Mesendoderm (in vitro differentiated cells): ENCODE results near the gene RPS18.

Experiments
- DNase-seq: peaks from one replicate; pipeline ENCODE4 v3.0.0; 2013
- H2AK5ac ChIP-seq: 2 replicates; pipeline ENCODE4 v1.6.1; 2013; ENCODE audit warnings: low read length, inconsistent platforms
- H2BK120ac ChIP-seq: 2 replicates; pipeline ENCODE4 v1.6.1; 2013; ENCODE audit warnings: low read depth, mild to moderate bottlenecking, low read length, moderate library complexity, mixed read lengths
- H2BK15ac ChIP-seq: replicated peaks from 2 replicates; pipeline ENCODE4 v1.6.1; 2013; ENCODE audit warnings: low read depth, mild to moderate bottlenecking, moderate library complexity
- H2BK5ac ChIP-seq: 2 replicates; pipeline ENCODE4 v1.6.1; 2013; ENCODE audit warnings: low read length, inconsistent platforms
- H3K18ac ChIP-seq: 2 replicates; pipeline ENCODE4 v1.6.1; 2013; ENCODE audit warnings: mild to moderate bottlenecking, low read length, mixed read lengths
- H3K23ac ChIP-seq: one replicate; pipeline ENCODE4 v1.6.1; 2013; ENCODE audit warnings: low read length
- H3K27ac ChIP-seq: 2 replicates; pipeline ENCODE4 v1.5.1; 2013; ENCODE audit warnings: low read depth, mild to moderate bottlenecking, inconsistent platforms, low read length, moderate library complexity
- H3K27me3 ChIP-seq: 2 replicates; pipeline ENCODE4 v1.6.1; 2013; ENCODE audit warnings: low read length, control low read depth, mild to moderate bottlenecking, inconsistent platforms; ENCODE audit not compliant: insufficient read depth, poor library complexity
- H3K36me3 ChIP-seq: 2 replicates; pipeline ENCODE4 v1.6.1; 2013; ENCODE audit warnings: low read length, inconsistent platforms; ENCODE audit not compliant: control insufficient read depth, insufficient read depth
- H3K4ac ChIP-seq: one replicate; pipeline ENCODE4 v1.6.1; 2013; ENCODE audit warnings: low read depth, mild to moderate bottlenecking, low read length, moderate library complexity
- H3K4me1 ChIP-seq: 2 replicates; pipeline ENCODE4 v1.6.1; 2013; ENCODE audit warnings: low read depth, low read length, inconsistent platforms; ENCODE audit not compliant: control insufficient read depth
- H3K4me2 ChIP-seq: 2 replicates; pipeline ENCODE4 v1.6.1; 2013; ENCODE audit warnings: low read length
- H3K4me3 ChIP-seq: 2 replicates; pipeline ENCODE4 v1.5.1; 2013; ENCODE audit warnings: mild to moderate bottlenecking, low read length
- H3K56ac ChIP-seq: one replicate; pipeline ENCODE4 v1.6.1; 2013; ENCODE audit warnings: low read length
- H3K79me1 ChIP-seq: 2 replicates; pipeline ENCODE4 v1.6.1; 2013; ENCODE audit warnings: low read length, inconsistent platforms
- H3K79me2 ChIP-seq: 2 replicates; pipeline ENCODE4 v1.6.1; 2013; ENCODE audit warnings: mild to moderate bottlenecking, low read length; ENCODE audit not compliant: control insufficient read depth, insufficient read depth
- H3K9ac ChIP-seq: 2 replicates; pipeline ENCODE4 v1.6.1; 2013; ENCODE audit warnings: low read length, inconsistent platforms
- H4K5ac ChIP-seq: one replicate; pipeline ENCODE4 v1.6.1; 2013; ENCODE audit warnings: low read length
- H4K8ac ChIP-seq: one replicate; pipeline ENCODE4 v1.6.1; 2013; ENCODE audit warnings: low read depth, mild to moderate bottlenecking, control low read depth, low read length, moderate library complexity
- WGBS: extraction: QIAGEN DNeasy Blood & Tissue Kit; methylation state at CpG from one replicate; pipeline ENCODE4 v1.1.7; 2013; ENCODE audit warnings: low lambda C conversion rate, missing lambda C conversion rate; ENCODE audit not compliant: insufficient coverage; ENCODE audit errors: extremely low coverage; 5-methylcytosine and 5-hydroxymethylcytosine counted together

Gene RPS18

DNA sequence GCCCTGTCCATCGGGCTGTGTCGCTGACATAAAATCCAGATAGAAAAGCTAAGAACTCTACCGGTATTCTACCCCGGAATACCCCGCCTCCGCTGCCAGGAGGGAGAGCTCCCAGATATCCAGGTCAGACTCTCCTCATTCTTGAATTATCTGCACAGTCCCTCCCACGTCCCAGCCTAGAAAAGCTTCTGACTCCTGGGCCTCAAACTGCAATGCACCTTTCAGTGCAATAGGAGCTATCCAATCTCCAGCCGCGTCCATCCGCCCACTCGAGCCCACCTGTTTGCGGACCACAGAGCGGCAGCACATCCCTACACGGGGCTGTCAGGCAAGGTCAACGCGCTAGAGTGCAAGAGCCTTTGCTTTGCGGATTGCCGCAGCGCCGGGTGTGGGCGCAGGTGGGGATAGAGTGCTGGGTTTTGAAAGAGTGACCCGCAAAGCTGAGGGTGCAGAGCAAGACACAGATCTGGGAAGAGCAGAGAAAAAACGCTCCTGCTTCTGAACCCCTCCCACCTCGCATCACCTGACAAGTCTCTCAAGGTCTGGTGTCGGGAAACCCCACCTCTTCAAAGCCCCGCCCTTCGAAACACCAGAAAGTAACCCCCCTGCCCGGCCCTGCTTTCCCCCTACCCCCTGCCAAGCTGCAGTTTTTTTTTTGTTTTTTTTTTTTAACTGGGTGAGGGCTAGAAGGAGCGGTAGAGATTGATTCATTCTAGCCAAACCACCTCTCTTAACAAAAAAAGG, 40.7 kb downstream of the RPS18 start:
- Histone ChIP-seq H3K9ac (peak overlapping the region; percentile 62), H2BK15ac (no peak overlapping the region), H3K23ac (no peak overlapping the region), H3K27me3 (no peaks in the 10 kb centered on the region), H4K5ac (no peak overlapping the region), H3K56ac (peak overlapping the region; percentile 91), H3K4me3 (peak overlapping the region; percentile 32), H2AK5ac (no peak overlapping the region), H4K8ac (no peak overlapping the region), H2BK120ac (no peak overlapping the region), H2BK5ac (no peak overlapping the region), H3K4me2 (peak overlapping the region; percentile 88), H3K18ac (peak overlapping the region; percentile 1), H3K4me1 (peaks cover 2% of the 10 kb centered on the region), H3K4ac (no peak overlapping the region), H3K79me2 (no peaks in the 10 kb centered on the region), H3K36me3 (no peaks in the 10 kb centered on the region), H3K27ac (no peak overlapping the region), H3K79me1 (no peaks in the 10 kb centered on the region)
- no CpG with 5 or more reads among the region's 29 CpGs for WGBS
- peak; percentile 95 for DNase-seq

DNA sequence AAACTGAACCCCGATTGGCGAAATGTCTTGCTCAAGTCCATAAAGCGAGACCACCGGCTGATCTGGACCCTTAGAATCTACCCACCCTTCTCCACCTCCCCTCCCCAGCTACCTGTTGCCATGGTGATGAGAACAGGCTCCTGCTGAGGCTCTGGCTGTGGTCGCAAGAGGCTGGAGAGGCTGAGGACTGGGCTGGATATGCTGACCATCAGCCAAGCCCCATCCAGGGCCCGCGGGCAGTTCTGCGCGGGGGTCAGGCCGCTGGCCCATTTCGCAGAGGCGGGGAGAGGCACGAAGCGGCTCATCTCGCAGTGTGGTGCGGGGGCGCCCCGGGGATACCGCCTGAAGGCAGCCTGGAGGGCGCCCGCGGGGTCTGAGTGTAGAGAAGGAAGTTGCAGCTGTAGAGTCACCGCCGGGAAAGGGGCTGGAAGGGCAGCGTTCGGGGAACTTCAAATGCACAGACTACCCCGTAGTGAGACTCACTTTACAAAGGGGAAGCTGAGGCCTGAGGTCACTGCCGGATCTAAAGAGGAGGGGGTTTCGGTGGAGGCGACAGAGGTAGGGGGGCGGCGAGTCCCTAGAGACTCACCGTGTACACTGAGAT, 41.3 kb downstream of the RPS18 start:
- Histone ChIP-seq H3K18ac (peak overlapping the region; percentile 1), H3K56ac (peak overlapping the region; percentile 91), H3K4me3 (peak overlapping the region; percentile 35), H3K4me2 (peak overlapping the region; percentile 63), H3K36me3 (no peaks in the 10 kb centered on the region), H3K79me2 (no peaks in the 10 kb centered on the region), H3K79me1 (no peaks in the 10 kb centered on the region), H3K27me3 (no peaks in the 10 kb centered on the region), H3K9ac (peak overlapping the region; percentile 62), H2BK5ac (no peak overlapping the region), H3K27ac (no peak overlapping the region), H3K23ac (peak overlapping the region; percentile 7), H4K5ac (no peak overlapping the region), H2BK120ac (no peak overlapping the region), H3K4ac (no peak overlapping the region), H4K8ac (no peak overlapping the region), H2AK5ac (no peak overlapping the region), H2BK15ac (no peak overlapping the region), H3K4me1 (peaks cover 2% of the 10 kb centered on the region)
- no CpG with 5 or more reads among the region's 33 CpGs for WGBS
- peak; percentile 75 for DNase-seq

DNA sequence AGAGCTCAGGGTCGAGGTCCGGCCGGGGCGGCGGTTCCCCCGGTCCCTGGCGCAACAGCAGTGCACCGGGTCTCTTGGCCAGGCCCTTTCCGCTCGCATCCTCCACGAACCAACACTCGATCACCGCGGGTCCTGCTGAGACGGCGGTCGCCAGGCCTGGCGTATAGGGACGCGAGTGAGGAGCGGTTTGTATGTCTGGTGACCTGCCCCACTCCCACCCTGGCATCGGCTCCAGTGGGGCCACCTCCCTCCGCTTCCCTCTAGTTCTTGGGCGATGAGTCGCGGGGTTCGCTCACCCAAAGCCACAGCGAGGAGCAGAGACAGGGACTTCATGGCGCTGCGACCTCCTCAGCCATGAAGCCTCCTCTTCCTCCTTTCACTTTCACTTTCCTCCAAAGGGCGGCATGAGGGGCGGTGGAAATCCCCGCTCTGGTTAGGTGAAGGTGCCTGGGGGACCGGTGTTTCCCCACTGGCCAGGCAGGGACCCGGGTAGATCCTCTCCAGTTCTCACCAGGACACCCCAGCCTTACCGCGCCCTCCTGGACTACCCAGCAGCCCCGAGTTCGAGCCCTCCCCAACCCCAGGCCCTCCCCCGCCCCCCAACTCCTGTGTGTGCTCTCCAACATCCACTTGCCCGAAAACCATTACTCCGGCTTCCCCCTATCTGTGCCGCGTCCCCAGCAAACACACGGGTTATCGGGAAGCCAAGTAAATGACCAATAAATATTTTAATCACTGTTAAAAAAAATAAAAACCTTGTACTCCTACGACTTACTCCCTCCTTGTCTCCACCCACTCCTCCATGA, 42.0 kb downstream of the RPS18 start, which contains the start of gene TAPBP:
Gene TAPBP (minus strand): TSS at position 370 of the 806 bp plus-strand sequence. CDS start 37 bp downstream, at position 333.
- H3K27ac ChIP-seq = no peak within 1 kb of the TSS
- H3K18ac ChIP-seq = peak within 1 kb of the TSS; percentile 1
- peak within 1 kb of the TSS; percentile 7 for H3K23ac ChIP-seq
- no peak within 1 kb of the TSS for H2BK5ac ChIP-seq
- no peaks in the 10 kb centered on the region for H3K27me3 ChIP-seq
- peak within 1 kb of the TSS; percentile 35 for H3K4me3 ChIP-seq
- H3K9ac ChIP-seq = peak within 1 kb of the TSS; percentile 62
- peak within 1 kb of the TSS; percentile 91 for H3K56ac ChIP-seq
- H3K4ac ChIP-seq = no peak within 1 kb of the TSS
- no peaks in the 10 kb centered on the region for H3K79me1 ChIP-seq
- H4K5ac ChIP-seq = no peak within 1 kb of the TSS
- no peaks in the 10 kb centered on the region for H3K79me2 ChIP-seq
- H2BK15ac ChIP-seq = no peak within 1 kb of the TSS
- peaks cover 2% of the 10 kb centered on the region for H3K4me1 ChIP-seq
- no peak within 1 kb of the TSS for H2AK5ac ChIP-seq
- peak; percentile 55 for DNase-seq
- no peaks in the 10 kb centered on the region for H3K36me3 ChIP-seq
- H2BK120ac ChIP-seq = no peak within 1 kb of the TSS
- WGBS = no CpG with 5 or more reads among the region's 47 CpGs
- no peak within 1 kb of the TSS for H4K8ac ChIP-seq
- H3K4me2 ChIP-seq = peak within 1 kb of the TSS; percentile 63

DNA sequence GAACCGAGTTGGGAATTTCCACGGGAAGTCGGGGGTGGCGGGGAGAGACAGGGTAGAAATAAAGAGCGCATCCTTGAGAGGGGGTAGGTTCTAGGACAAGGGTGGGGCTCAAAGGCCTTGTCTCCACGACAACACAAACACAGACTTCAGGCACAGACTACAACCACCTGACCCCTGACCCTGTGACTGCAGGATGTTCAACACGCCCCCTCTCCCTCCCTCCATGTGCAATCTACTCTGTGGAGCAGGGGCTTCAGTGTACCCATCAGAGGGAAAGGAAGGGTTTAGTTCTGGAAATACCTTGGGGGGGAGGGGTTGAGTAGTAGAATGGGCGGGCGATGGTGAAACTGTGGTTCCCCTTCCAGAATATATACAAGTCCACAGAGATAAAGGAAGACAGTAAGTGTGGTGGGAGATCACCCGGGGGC, 42.7 kb downstream of the RPS18 start:
- no CpG with 5 or more reads among the region's 10 CpGs for WGBS
- H3K4me2 ChIP-seq = peak overlapping the region; percentile 35

DNA sequence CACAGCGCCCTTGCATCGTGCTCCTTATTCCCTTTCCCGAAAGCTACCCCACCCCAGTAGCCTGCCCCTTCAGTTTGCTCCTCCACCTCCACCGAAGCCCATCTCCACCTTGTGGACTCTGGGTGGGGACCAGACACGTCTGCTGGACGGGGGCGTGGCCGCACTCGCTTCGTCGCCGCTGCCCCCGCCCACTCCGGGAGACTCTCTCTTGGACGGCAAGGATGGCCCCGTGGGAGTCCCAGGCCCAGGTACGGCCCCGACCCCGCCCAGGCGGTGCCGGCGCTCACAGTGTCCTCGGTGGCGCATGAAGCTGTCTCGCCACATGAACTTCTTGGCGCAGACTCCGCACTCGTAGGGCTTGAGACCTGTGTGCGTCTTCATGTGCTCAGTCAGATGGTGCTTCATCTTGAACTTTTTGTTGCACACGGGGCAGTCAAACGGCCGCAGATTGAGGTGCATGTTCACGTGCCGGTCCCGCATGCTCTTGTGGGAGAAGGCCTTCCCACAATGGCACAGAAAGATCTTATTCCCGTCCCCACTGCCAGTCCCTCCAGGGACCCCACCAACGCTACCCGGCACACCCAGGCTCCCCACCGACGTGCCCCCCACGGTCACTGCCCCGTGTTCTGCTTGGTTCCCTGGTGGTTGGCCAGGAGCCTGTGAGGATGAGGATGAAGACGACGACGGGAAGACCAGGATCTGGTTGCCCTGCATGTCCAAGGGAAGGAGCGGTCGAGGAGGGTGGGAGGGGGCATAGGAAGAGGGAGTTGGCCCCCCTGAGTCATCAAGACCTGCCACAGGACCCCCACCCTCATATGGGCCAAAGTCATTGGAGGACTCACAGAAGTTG, 43.3 kb downstream of the RPS18 start:
- H3K4me2 ChIP-seq = peak overlapping the region; percentile 35
- peak overlapping the region; percentile 79 for H3K56ac ChIP-seq
- no peak overlapping the region for H3K18ac ChIP-seq
- peaks cover 5% of the 10 kb centered on the region for H3K36me3 ChIP-seq
- peak overlapping the region; percentile 51 for H3K9ac ChIP-seq
- no peak overlapping the region for H3K27ac ChIP-seq
- H2BK5ac ChIP-seq = no peak overlapping the region
- no peaks in the 10 kb centered on the region for H3K27me3 ChIP-seq
- H3K23ac ChIP-seq = peak overlapping the region; percentile 15
- peaks cover 2% of the 10 kb centered on the region for H3K4me1 ChIP-seq
- no CpG with 5 or more reads among the region's 47 CpGs for WGBS
- H2BK120ac ChIP-seq = no peak overlapping the region
- no peak overlapping the region for H2BK15ac ChIP-seq
- no peak overlapping the region for H4K5ac ChIP-seq
- H4K8ac ChIP-seq = no peak overlapping the region
- H3K4ac ChIP-seq = no peak overlapping the region
- no peak overlapping the region for H3K4me3 ChIP-seq
- no peak overlapping the region for H2AK5ac ChIP-seq
- DNase-seq = peak; percentile 57
- H3K79me2 ChIP-seq = peaks cover 6% of the 10 kb centered on the region
- peaks cover 6% of the 10 kb centered on the region for H3K79me1 ChIP-seq

More for the DNA sequence above, 42.7 kb downstream of the RPS18 start:
- H3K4ac ChIP-seq = no peak overlapping the region
- H3K18ac ChIP-seq = no peak overlapping the region
- DNase-seq = peak; percentile 93
- no peak overlapping the region for H3K27ac ChIP-seq
- H3K4me3 ChIP-seq = no peak overlapping the region
- H2BK5ac ChIP-seq = no peak overlapping the region
- H2BK120ac ChIP-seq = no peak overlapping the region
- H3K79me2 ChIP-seq = peaks cover under 1% of the 10 kb centered on the region
- H3K79me1 ChIP-seq = peaks cover 4% of the 10 kb centered on the region
- peaks cover 2% of the 10 kb centered on the region for H3K4me1 ChIP-seq
- H2AK5ac ChIP-seq = no peak overlapping the region
- no peak overlapping the region for H2BK15ac ChIP-seq
- H3K56ac ChIP-seq = peak overlapping the region; percentile 3
- H3K9ac ChIP-seq = peak overlapping the region; percentile 24
- peaks cover 2% of the 10 kb centered on the region for H3K36me3 ChIP-seq
- H3K27me3 ChIP-seq = no peaks in the 10 kb centered on the region
- no peak overlapping the region for H3K23ac ChIP-seq
- H4K8ac ChIP-seq = no peak overlapping the region
- H4K5ac ChIP-seq = no peak overlapping the region
